Measurements from ENCODE around the gene LAMA3. TPM values are rescaled to one million over a fixed set of nuclear protein-coding genes. Genes with fewer than 3 reads are reported as not detected.

LAMA3 gene
- total and polyA plus RNA-seq, 2 donors (not counting 3 experiments of a cell fraction or from before 2014, with no cell fraction given): 2.6 to 12.3 TPM

GRCh38 chr18:23757437-23757733 lies 68.1 kb downstream of the LAMA3 start:
- dilution Hi-C loops (cut with MboI; ENCODE audit: extremely low pct_ligation_motif_present, low sequenced_read_pairs): no loop called here
- Histone ChIP-seq H3K79me2 (ENCODE audit: control insufficient read depth, insufficient read depth, low read length) (no peaks in the 10 kb centered on the region), H3K4me2 (ENCODE audit: insufficient read depth, low read length) (no peak overlapping the region), H3K36me3 (ENCODE audit: control insufficient read depth in 2 of 2, extremely low read depth in 1 of 2, insufficient read depth in 2 of 2, low read length in 2 of 2) (no peaks in the 10 kb centered on the region), H3K9ac (replicated peaks; ENCODE audit: extremely low read depth, insufficient read depth, low read length) (no peak overlapping the region), H4K20me1 (replicated peaks; ENCODE audit: control insufficient read depth, extremely low read depth, insufficient read depth, low read length) (no peaks in the 10 kb centered on the region), H3K9me1 (replicated peaks; ENCODE audit: control insufficient read depth, extremely low read depth, insufficient read depth, low read length) (no peaks in the 10 kb centered on the region), H3K4me1 (ENCODE audit: control insufficient read depth, extremely low read depth, insufficient read depth, low read length) (no peaks in the 10 kb centered on the region), H3K27ac (ENCODE audit: insufficient read depth, low read depth, low read length) (no peak overlapping the region), H3K27me3 (ENCODE audit: control insufficient read depth in 2 of 2, insufficient read depth in 2 of 2, low read length in 2 of 2) (no peaks in the 10 kb centered on the region), H3K9me3 (replicated peaks; ENCODE audit: control insufficient read depth, insufficient read depth, low read length) (no peaks in the 10 kb centered on the region), H2AFZ (ENCODE audit: low read depth, low read length) (no peak overlapping the region), H3K4me3 (replicated peaks in 1 of 3; ENCODE audit: insufficient read depth in 1 of 3, low read depth in 1 of 3, low read length in 3 of 3) (no peak overlapping the region)
- TF ChIP-seq MYC (IDR thresholded peaks at IDR 0.05; ENCODE audit: low read depth, low read length) (no peak), CTCF (IDR thresholded peaks at IDR 0.05; ENCODE audit: extremely low read depth in 1 of 2, insufficient read depth in 1 of 2, low read depth in 1 of 2, low read length in 2 of 2) (no peak), MAX (IDR thresholded peaks at IDR 0.05; ENCODE audit: insufficient read depth, insufficient read length) (no peak), FOS (IDR thresholded peaks at IDR 0.05; ENCODE audit: borderline replicate concordance, insufficient read depth, low read length) (no peak), POLR2A (IDR thresholded peaks at IDR 0.05; ENCODE audit: low read depth, low read length) (no peak), POLR2AphosphoS5 (IDR thresholded peaks at IDR 0.05; ENCODE audit: insufficient read depth, low read depth, low read length) (no peak), GATA2 (IDR thresholded peaks at IDR 0.05; ENCODE audit: insufficient read depth, insufficient read length, low read depth, low read length) (no peak)
- intact Hi-C loops (cut with micrococcal nuclease): no loop called here
- FAIRE-seq: no peak
- BruUV-seq (replicated peaks): no TSS peak
- POLR2A ChIA-PET: no interaction called here
- DNase-seq (ENCODE audit: low read depth, low spot score): no peak
- CTCF ChIA-PET: no interaction called here

GRCh38 chr18:23758281-23758680 lies 69.0 kb downstream of the LAMA3 start:
- no peaks in the 10 kb centered on the region for H3K4me1 ChIP-seq (ENCODE audit: control insufficient read depth, extremely low read depth, insufficient read depth, low read length)
- no peak for DNase-seq (ENCODE audit: low read depth, low spot score)
- no peak for FAIRE-seq
- intact Hi-C loops (cut with micrococcal nuclease) (no loop called here), dilution Hi-C loops (cut with MboI; ENCODE audit: extremely low pct_ligation_motif_present, low sequenced_read_pairs) (no loop called here)
- H3K27ac ChIP-seq (ENCODE audit: insufficient read depth, low read depth, low read length): no peak overlapping the region
- ChIA-PET POLR2A (no interaction called here), CTCF (no interaction called here)
- no TSS peak for BruUV-seq (replicated peaks)
- no peaks in the 10 kb centered on the region for H4K20me1 ChIP-seq (replicated peaks; ENCODE audit: control insufficient read depth, extremely low read depth, insufficient read depth, low read length)
- H2AFZ ChIP-seq (ENCODE audit: low read depth, low read length): no peak overlapping the region
- H3K4me2 ChIP-seq (ENCODE audit: insufficient read depth, low read length): no peak overlapping the region
- H3K79me2 ChIP-seq (ENCODE audit: control insufficient read depth, insufficient read depth, low read length): no peaks in the 10 kb centered on the region
- H3K4me3 ChIP-seq (replicated peaks in 1 of 3; ENCODE audit: insufficient read depth in 1 of 3, low read depth in 1 of 3, low read length in 3 of 3): no peak overlapping the region
- H3K9ac ChIP-seq (replicated peaks; ENCODE audit: extremely low read depth, insufficient read depth, low read length): no peak overlapping the region
- no peaks in the 10 kb centered on the region for H3K36me3 ChIP-seq (ENCODE audit: control insufficient read depth in 2 of 2, extremely low read depth in 1 of 2, insufficient read depth in 2 of 2, low read length in 2 of 2)
- H3K9me1 ChIP-seq (replicated peaks; ENCODE audit: control insufficient read depth, extremely low read depth, insufficient read depth, low read length): no peaks in the 10 kb centered on the region
- H3K27me3 ChIP-seq (ENCODE audit: control insufficient read depth in 2 of 2, insufficient read depth in 2 of 2, low read length in 2 of 2): no peaks in the 10 kb centered on the region
- TF ChIP-seq MYC (IDR thresholded peaks at IDR 0.05; ENCODE audit: low read depth, low read length) (no peak), FOS (IDR thresholded peaks at IDR 0.05; ENCODE audit: borderline replicate concordance, insufficient read depth, low read length) (no peak), GATA2 (IDR thresholded peaks at IDR 0.05; ENCODE audit: insufficient read depth, insufficient read length, low read depth, low read length) (no peak), CTCF (IDR thresholded peaks at IDR 0.05; ENCODE audit: extremely low read depth in 1 of 2, insufficient read depth in 1 of 2, low read depth in 1 of 2, low read length in 2 of 2) (no peak), MAX (IDR thresholded peaks at IDR 0.05; ENCODE audit: insufficient read depth, insufficient read length) (no peak), EZH2 (IDR thresholded peaks at IDR 0.05; ENCODE audit: borderline replicate concordance, low read depth, low read length, severe bottlenecking) (no peak), POLR2AphosphoS5 (IDR thresholded peaks at IDR 0.05; ENCODE audit: insufficient read depth, low read depth, low read length) (no peak), POLR2A (IDR thresholded peaks at IDR 0.05; ENCODE audit: low read depth, low read length) (no peak)
- H3K9me3 ChIP-seq (replicated peaks; ENCODE audit: control insufficient read depth, insufficient read depth, low read length): no peaks in the 10 kb centered on the region

All from endothelial cell of umbilical vein (primary cell).